ENCODE measurements around the gene DMAP1.

The DMAP1 gene

DNA sequence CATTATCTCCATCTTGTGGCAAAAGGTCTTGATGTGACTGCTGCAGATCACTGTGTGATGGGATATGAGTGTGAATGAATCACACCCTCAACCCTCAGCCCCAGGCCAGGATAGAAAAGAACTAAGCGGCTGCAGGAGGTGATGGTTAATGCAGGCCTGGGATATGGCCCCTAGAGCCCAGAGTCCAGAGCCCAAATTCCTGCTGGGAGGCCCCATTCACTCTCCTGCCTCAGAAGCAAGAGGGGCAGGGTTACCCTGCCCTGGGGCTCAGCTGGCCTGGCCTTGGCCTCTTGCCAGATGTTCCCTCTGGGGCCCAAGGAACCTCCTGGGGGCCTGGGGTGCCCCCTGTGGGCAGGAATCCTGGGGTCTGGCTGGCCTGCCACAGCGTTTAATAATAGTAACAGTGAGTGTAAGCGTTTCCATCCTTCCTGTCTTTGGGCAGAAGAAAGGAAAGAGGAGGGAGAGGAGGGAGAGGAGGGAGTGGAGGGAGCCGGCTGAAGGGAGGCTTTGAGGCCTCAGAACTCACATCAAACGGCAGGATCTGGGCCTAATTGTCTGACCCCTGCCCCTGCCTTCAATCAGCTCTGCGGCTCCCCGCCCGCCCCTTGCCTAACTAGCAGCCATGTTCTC lies 26.2 kb downstream of the DMAP1 start:
- Histone ChIP-seq H3K27me3 (ENCODE audit: control insufficient read depth, insufficient read depth, low read length) (no peaks in the 10 kb centered on the region), H3K9me3 (ENCODE audit: control insufficient read depth, low read length) (no peaks in the 10 kb centered on the region), H3K9ac (no peak overlapping the region), H2AFZ (no peak overlapping the region), H3K79me2 (no peaks in the 10 kb centered on the region), H3K36me3 (ENCODE audit: control insufficient read depth, insufficient read depth, low read length) (no peaks in the 10 kb centered on the region), H3K4me2 (ENCODE audit: low read length) (no peak overlapping the region), H3K4me1 (no peaks in the 10 kb centered on the region), H3K4me3 (ENCODE audit: low read depth, low read length) (no peak overlapping the region), H3K27ac (no peak overlapping the region)
- TF ChIP-seq, protein P1, sequence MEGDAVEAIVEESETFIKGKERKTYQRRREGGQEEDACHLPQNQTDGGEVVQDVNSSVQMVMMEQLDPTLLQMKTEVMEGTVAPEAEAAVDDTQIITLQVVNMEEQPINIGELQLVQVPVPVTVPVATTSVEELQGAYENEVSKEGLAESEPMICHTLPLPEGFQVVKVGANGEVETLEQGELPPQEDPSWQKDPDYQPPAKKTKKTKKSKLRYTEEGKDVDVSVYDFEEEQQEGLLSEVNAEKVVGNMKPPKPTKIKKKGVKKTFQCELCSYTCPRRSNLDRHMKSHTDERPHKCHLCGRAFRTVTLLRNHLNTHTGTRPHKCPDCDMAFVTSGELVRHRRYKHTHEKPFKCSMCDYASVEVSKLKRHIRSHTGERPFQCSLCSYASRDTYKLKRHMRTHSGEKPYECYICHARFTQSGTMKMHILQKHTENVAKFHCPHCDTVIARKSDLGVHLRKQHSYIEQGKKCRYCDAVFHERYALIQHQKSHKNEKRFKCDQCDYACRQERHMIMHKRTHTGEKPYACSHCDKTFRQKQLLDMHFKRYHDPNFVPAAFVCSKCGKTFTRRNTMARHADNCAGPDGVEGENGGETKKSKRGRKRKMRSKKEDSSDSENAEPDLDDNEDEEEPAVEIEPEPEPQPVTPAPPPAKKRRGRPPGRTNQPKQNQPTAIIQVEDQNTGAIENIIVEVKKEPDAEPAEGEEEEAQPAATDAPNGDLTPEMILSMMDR (IDR thresholded peaks at IDR 0.05) = no peak

DNA sequence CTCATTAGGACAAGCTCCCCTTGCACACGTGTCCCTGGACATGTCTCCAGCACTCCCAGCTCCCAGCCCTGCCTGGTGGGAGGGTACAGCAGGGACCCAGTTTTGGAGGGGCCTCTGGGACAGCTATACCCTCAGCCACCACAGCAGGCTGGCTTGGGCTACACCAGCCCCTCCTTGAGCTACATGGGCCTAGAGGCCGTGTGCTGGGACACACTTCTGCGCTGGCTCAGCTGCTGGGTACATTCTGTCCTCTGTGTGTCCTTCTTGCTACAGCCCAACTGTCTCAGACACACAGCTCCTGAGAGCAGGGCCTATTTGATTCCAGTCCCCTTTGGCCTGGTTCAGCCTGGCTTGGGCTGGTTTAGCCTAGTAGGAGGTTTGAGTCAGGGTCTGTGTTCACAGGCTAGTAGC lies 26.7 kb downstream of the DMAP1 start:
- no peak overlapping the region for H3K9ac ChIP-seq
- H3K4me2 ChIP-seq (ENCODE audit: low read length) = no peak overlapping the region
- no peak overlapping the region for H3K27ac ChIP-seq
- TF ChIP-seq, protein P1 (IDR thresholded peaks at IDR 0.05) = no peak
- no peak overlapping the region for H3K4me3 ChIP-seq (ENCODE audit: low read depth, low read length)
- no peaks in the 10 kb centered on the region for H3K9me3 ChIP-seq (ENCODE audit: control insufficient read depth, low read length)
- H3K79me2 ChIP-seq = no peaks in the 10 kb centered on the region
- H3K27me3 ChIP-seq (ENCODE audit: control insufficient read depth, insufficient read depth, low read length) = no peaks in the 10 kb centered on the region
- H3K4me1 ChIP-seq = no peaks in the 10 kb centered on the region
- no peaks in the 10 kb centered on the region for H3K36me3 ChIP-seq (ENCODE audit: control insufficient read depth, insufficient read depth, low read length)
- no peak overlapping the region for H2AFZ ChIP-seq

DNA sequence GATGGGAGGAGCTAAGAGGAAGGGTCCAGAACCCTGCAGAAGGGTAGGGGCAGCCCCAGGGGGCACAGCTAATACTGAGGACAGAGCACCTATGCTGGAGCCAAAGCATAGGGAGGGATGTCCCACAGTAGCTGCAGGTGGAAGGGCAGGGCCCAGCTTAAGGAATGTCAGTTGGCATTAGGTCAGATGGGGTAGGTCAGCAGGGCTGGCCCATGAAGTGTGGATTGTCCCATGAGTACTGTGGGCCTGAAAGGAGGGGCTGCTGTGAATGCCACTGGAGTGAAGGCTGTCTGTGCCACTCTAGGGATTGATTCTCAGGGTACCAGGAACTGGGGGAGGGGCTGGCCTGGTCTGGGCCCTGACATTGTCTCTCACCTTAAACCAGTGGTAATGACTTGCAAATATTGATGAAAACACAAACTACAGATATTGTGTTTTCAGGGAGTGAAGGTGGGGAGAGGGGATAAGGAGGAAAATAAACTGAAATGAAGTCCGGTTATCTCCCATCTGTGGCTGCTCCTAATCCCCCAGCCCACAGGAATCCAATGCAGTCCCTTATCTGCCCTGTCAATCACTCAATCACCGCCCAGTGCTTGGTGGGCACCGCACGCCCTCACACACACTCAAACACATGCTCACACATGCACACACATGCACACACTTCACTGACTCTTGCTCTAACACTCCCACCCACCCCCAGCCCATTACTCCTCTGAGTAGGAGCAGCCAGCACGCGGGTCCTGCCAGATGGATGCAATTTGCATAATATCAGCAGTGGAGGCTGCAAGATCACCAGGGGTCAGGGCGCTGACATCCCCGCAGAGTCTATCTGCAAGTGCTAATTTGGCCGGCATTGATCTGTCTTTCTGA lies 27.8 kb downstream of the DMAP1 start:
- H3K4me2 ChIP-seq (ENCODE audit: low read length) = no peak overlapping the region
- no peaks in the 10 kb centered on the region for H3K79me2 ChIP-seq
- no peaks in the 10 kb centered on the region for H3K4me1 ChIP-seq
- no peak overlapping the region for H3K4me3 ChIP-seq (ENCODE audit: low read depth, low read length)
- no peak overlapping the region for H2AFZ ChIP-seq
- no peaks in the 10 kb centered on the region for H3K36me3 ChIP-seq (ENCODE audit: control insufficient read depth, insufficient read depth, low read length)
- no peak overlapping the region for H3K9ac ChIP-seq
- no peaks in the 10 kb centered on the region for H3K9me3 ChIP-seq (ENCODE audit: control insufficient read depth, low read length)
- TF ChIP-seq, protein P1 (IDR thresholded peaks at IDR 0.05) = no peak
- no peak overlapping the region for H3K27ac ChIP-seq
- no peaks in the 10 kb centered on the region for H3K27me3 ChIP-seq (ENCODE audit: control insufficient read depth, insufficient read depth, low read length)

DNA sequence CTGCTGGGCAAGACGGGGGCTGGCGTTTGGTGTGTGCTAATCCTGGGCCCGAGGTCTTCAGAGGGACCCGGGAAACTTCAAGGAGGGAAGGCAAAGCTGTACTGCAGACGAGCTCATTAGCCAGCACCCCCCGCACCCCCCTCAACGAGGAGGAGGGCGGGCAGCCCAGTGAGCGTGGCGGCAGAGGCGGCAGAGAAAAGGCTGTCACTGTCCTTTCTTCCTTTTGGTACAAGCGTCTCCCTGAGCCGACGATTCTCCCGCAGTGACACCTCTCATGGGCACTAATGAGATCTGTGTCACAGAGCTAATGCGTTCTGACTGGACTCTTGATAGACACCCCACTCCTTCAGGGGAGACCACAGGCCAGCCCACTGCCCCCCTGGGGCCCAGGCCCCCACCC lies 29.5 kb downstream of the DMAP1 start:
- H3K4me3 ChIP-seq (ENCODE audit: low read depth, low read length) = no peak overlapping the region
- H3K36me3 ChIP-seq (ENCODE audit: control insufficient read depth, insufficient read depth, low read length) = no peaks in the 10 kb centered on the region
- H2AFZ ChIP-seq = no peak overlapping the region
- H3K79me2 ChIP-seq = no peaks in the 10 kb centered on the region
- H3K4me2 ChIP-seq (ENCODE audit: low read length) = no peak overlapping the region
- H3K9me3 ChIP-seq (ENCODE audit: control insufficient read depth, low read length) = no peaks in the 10 kb centered on the region
- no peak overlapping the region for H3K27ac ChIP-seq
- TF ChIP-seq, protein P1 (IDR thresholded peaks at IDR 0.05) = no peak
- no peaks in the 10 kb centered on the region for H3K27me3 ChIP-seq (ENCODE audit: control insufficient read depth, insufficient read depth, low read length)
- no peaks in the 10 kb centered on the region for H3K4me1 ChIP-seq
- no peak overlapping the region for H3K9ac ChIP-seq

All from parathyroid adenoma (tissue), 2 donors.